H1 (cell line): ENCODE measurements around the gene HYCC1. TPM values are rescaled to one million over a fixed set of nuclear protein-coding genes. Genes with fewer than 3 reads are reported as not detected.

Experiments
- CTCF ChIA-PET: fragments of 300-600 bp; sonication (Branson Sonifier 250); formaldehyde crosslinking; loops from one replicate; lab custom pipeline; 2021; ENCODE audit not compliant: partially characterized antibody; lab: Charles Lee
- POLR2A ChIA-PET: fragments of 300-600 bp; sonication (Branson Sonifier 250); formaldehyde crosslinking; loops from one replicate; lab custom pipeline; 2021; ENCODE audit warnings: inconsistent platforms; ENCODE audit not compliant: partially characterized antibody; lab: Charles Lee
- DNase-seq, 2 experiments: peaks; one replicate each; pipeline versions ENCODE4 v3.0.0 to v3.0.0-alpha.2; 2010 to 2022; ENCODE audit warnings: low spot score in 2 of 2, low read depth in 1 of 2, mixed read lengths in 1 of 2
- FAIRE-seq: peaks from 2 replicates; lab custom pipeline; 2011; peaks lifted over from hg19 to GRCh38; lab: Jason Lieb, UNC
- H2AFZ ChIP-seq: 2 replicates; pipeline ENCODE4 v1.8.1; 2012; ENCODE audit warnings: low read length, inconsistent platforms
- H2AK5ac ChIP-seq: 2 replicates; pipeline ENCODE4 v1.6.1; 2013; ENCODE audit warnings: low read depth, low read length
- H2BK120ac ChIP-seq: replicated peaks from 2 replicates; pipeline ENCODE3; 2013; ENCODE audit warnings: low read depth, low read length, inconsistent platforms
- H2BK12ac ChIP-seq: 2 replicates; pipeline ENCODE4 v1.6.1; 2013; ENCODE audit warnings: low read depth, low read length
- H2BK15ac ChIP-seq: 2 replicates; pipeline ENCODE4 v1.6.1; 2013; ENCODE audit warnings: low read length
- H2BK20ac ChIP-seq: 2 replicates; pipeline ENCODE4 v1.6.1; 2013; ENCODE audit warnings: low read length
- H2BK5ac ChIP-seq: 2 replicates; pipeline ENCODE4 v1.6.1; 2013; ENCODE audit warnings: low read depth, low read length
- H3K14ac ChIP-seq: 2 replicates; pipeline ENCODE4 v1.6.1; 2013; ENCODE audit warnings: inconsistent platforms; ENCODE audit not compliant: insufficient read length
- H3K18ac ChIP-seq: 2 replicates; pipeline ENCODE4 v1.6.1; 2013; ENCODE audit warnings: low read length; ENCODE audit errors: extremely low read depth
- H3K23ac ChIP-seq: 2 replicates; pipeline ENCODE4 v1.6.1; 2013; ENCODE audit warnings: inconsistent platforms; ENCODE audit not compliant: insufficient read length
- H3K23me2 ChIP-seq: 2 replicates; pipeline ENCODE4 v1.6.1; 2013; ENCODE audit warnings: low read depth, low read length
- H3K27ac ChIP-seq: 2 replicates; pipeline ENCODE4 v1.6.1; 2011; ENCODE audit warnings: low read depth, low read length, inconsistent platforms
- H3K27me3 ChIP-seq, 4 experiments: replicated peaks in 1 of 4; 1 replicate in 1 of 4; 2 replicates in 3 of 4; pipeline versions ENCODE4 v1.6.1 to v1.8.1; 2011 to 2013; ENCODE audit warnings: low read length in 3 of 4, mild to moderate bottlenecking in 3 of 4, inconsistent platforms in 2 of 4, mixed read lengths in 2 of 4, moderate library complexity in 1 of 4; ENCODE audit not compliant: control insufficient read depth in 3 of 4, insufficient read depth in 3 of 4; ENCODE audit errors: extremely low read depth in 1 of 4
- H3K36me3 ChIP-seq, 4 experiments: 2 replicates each; pipeline versions ENCODE4 v1.6.1 to v1.8.1; 2011 to 2013; ENCODE audit warnings: mild to moderate bottlenecking in 4 of 4, low read length in 3 of 4, moderate library complexity in 2 of 4, control low read depth in 1 of 4, inconsistent platforms in 1 of 4; ENCODE audit not compliant: insufficient read depth in 4 of 4, control insufficient read depth in 2 of 4
- H3K4ac ChIP-seq: replicated peaks from 2 replicates; pipeline ENCODE3; 2013; ENCODE audit warnings: low read length, low read depth, mixed read lengths, inconsistent platforms; ENCODE audit not compliant: insufficient read length
- H3K4me1 ChIP-seq, 4 experiments: replicated peaks in 1 of 4; 1 replicate in 1 of 4; 2 replicates in 3 of 4; pipeline versions ENCODE4 v1.6.1 to v1.8.1; 2011 to 2013; ENCODE audit warnings: low read length in 3 of 4, inconsistent platforms in 2 of 4, mixed read lengths in 1 of 4; ENCODE audit not compliant: insufficient read depth in 4 of 4, control insufficient read depth in 3 of 4
- H3K4me2 ChIP-seq, 2 experiments: 2 replicates each; pipeline versions ENCODE4 v1.6.1 to v1.8.1; 2011 to 2013; ENCODE audit warnings: low read depth in 2 of 2, low read length in 2 of 2, control low read depth in 1 of 2, inconsistent platforms in 1 of 2, mild to moderate bottlenecking in 1 of 2; ENCODE audit not compliant: insufficient read depth in 1 of 2
- H3K4me3 ChIP-seq, 4 experiments: fragments of 200-600, 300-600 bp in 1 of 4; sonication (generic), shearing (Covaris generic), sonication (Bioruptor Twin) in 1 of 4; 2 replicates each; pipeline versions ENCODE4 v1.5.1 to v1.8.1; 2011 to 2016; ENCODE audit warnings: low read length in 4 of 4, low read depth in 3 of 4, control low read depth in 2 of 4, inconsistent platforms in 2 of 4, mild to moderate bottlenecking in 2 of 4, mixed read lengths in 1 of 4, moderate library complexity in 1 of 4; ENCODE audit not compliant: insufficient read depth in 2 of 4; ENCODE audit errors: extremely low read depth in 1 of 4
- H3K56ac ChIP-seq: replicated peaks from 2 replicates; pipeline ENCODE3; 2013; ENCODE audit warnings: low read depth, mild to moderate bottlenecking, mixed read lengths, low read length, inconsistent platforms; ENCODE audit not compliant: insufficient read length
- H3K79me1 ChIP-seq: 2 replicates; pipeline ENCODE4 v1.6.1; 2013; ENCODE audit warnings: low read depth, low read length, control low read depth
- H3K79me2 ChIP-seq, 2 experiments: 2 replicates each; pipeline versions ENCODE4 v1.6.1 to v1.8.1; 2012 to 2013; ENCODE audit warnings: low read length in 2 of 2, mild to moderate bottlenecking in 2 of 2, inconsistent platforms in 1 of 2; ENCODE audit not compliant: insufficient read depth in 2 of 2, control insufficient read depth in 1 of 2
- H3K9ac ChIP-seq, 4 experiments: replicated peaks in 1 of 4; 1 replicate in 1 of 4; 2 replicates in 3 of 4; pipeline versions ENCODE4 v1.6.1 to v1.8.1; 2011 to 2013; ENCODE audit warnings: low read depth in 3 of 4, low read length in 3 of 4, control low read depth in 2 of 4, mild to moderate bottlenecking in 2 of 4, moderate library complexity in 2 of 4, inconsistent platforms in 1 of 4; ENCODE audit errors: extremely low read depth in 1 of 4
- H3K9me3 ChIP-seq, 2 experiments: 2 replicates each; pipeline versions ENCODE4 v1.6.1 to v1.8.1; 2012 to 2013; ENCODE audit warnings: mild to moderate bottlenecking in 2 of 2, moderate library complexity in 2 of 2, control low read depth in 1 of 2, inconsistent platforms in 1 of 2, low read depth in 1 of 2, low read length in 1 of 2, mixed read lengths in 1 of 2; ENCODE audit not compliant: insufficient read depth in 2 of 2
- H4K20me1 ChIP-seq, 2 experiments: replicated peaks in 1 of 2; 2 replicates each; pipeline versions ENCODE3 to v1.8.1; 2011 to 2013; ENCODE audit warnings: inconsistent platforms in 2 of 2, low read length in 2 of 2, mild to moderate bottlenecking in 1 of 2; ENCODE audit not compliant: insufficient read depth in 2 of 2, control insufficient read depth in 1 of 2
- H4K5ac ChIP-seq: 2 replicates; pipeline ENCODE4 v1.6.1; 2013; ENCODE audit warnings: low read length, low read depth, mixed read lengths, inconsistent platforms; ENCODE audit not compliant: insufficient read length
- H4K8ac ChIP-seq: 2 replicates; pipeline ENCODE4 v1.8.0; 2013; ENCODE audit warnings: mild to moderate bottlenecking, moderate library complexity, low read length, inconsistent platforms; ENCODE audit not compliant: insufficient read depth; ENCODE audit errors: extremely low read depth
- H4K91ac ChIP-seq: replicated peaks from 2 replicates; pipeline ENCODE3; 2013; ENCODE audit warnings: low read length, mixed read lengths, inconsistent platforms; ENCODE audit not compliant: insufficient read length
- ATF2 ChIP-seq: IDR thresholded peaks from 2 replicates; pipeline ENCODE4 v1.6.1; 2012; ENCODE audit warnings: low read length, inconsistent platforms
- BACH1 ChIP-seq: IDR thresholded peaks from 2 replicates; pipeline ENCODE4 v1.6.1; 2012; ENCODE audit warnings: low read length, improper control_type of control experiment
- CBX8 ChIP-seq: fragments of 300-800, 300-1000 bp; sonication (generic); IDR thresholded peaks from 2 replicates; pipeline ENCODE4 v1.7.1; 2016; ENCODE audit warnings: low read depth, low read length, borderline replicate concordance
- CREB1 ChIP-seq: IDR thresholded peaks from 2 replicates; pipeline ENCODE4 v1.6.1; 2012; ENCODE audit warnings: inconsistent platforms
- CTBP2 ChIP-seq: IDR thresholded peaks from 2 replicates; pipeline ENCODE4 v1.7.0; 2011; ENCODE audit warnings: borderline replicate concordance, mild to moderate bottlenecking, moderate library complexity, mixed read lengths, low read length; ENCODE audit not compliant: insufficient read depth, insufficient read length
- EP300 ChIP-seq, 2 experiments: IDR thresholded peaks; 1 replicate in 1 of 2; 2 replicates in 1 of 2; pipeline ENCODE4 v1.6.1; 2011 to 2012; ENCODE audit warnings: low read depth in 2 of 2, low read length in 2 of 2, mild to moderate bottlenecking in 2 of 2, borderline replicate concordance in 1 of 2, inconsistent platforms in 1 of 2, moderate library complexity in 1 of 2
- EZH2 ChIP-seq: fragments of 200-600 bp; sonication (generic); IDR thresholded peaks from 2 replicates; pipeline ENCODE4 v1.7.1; 2012; ENCODE audit warnings: low read depth, mild to moderate bottlenecking, moderate library complexity, low read length, inconsistent platforms; ENCODE audit not compliant: severe bottlenecking
- HDAC2 ChIP-seq, 2 experiments: fragments of 300-600 bp in 1 of 2; sonication (generic) in 1 of 2; IDR thresholded peaks; 2 replicates each; pipeline ENCODE4 v1.6.1; 2011 to 2012; ENCODE audit warnings: low read depth in 2 of 2, low read length in 2 of 2, mild to moderate bottlenecking in 2 of 2, moderate library complexity in 2 of 2, borderline replicate concordance in 1 of 2, inconsistent platforms in 1 of 2
- JUN ChIP-seq: IDR thresholded peaks from 2 replicates; pipeline ENCODE4 v1.6.1; 2011; ENCODE audit warnings: low read depth, mild to moderate bottlenecking, improper control_type of control experiment, low read length
- RFX5 ChIP-seq: IDR thresholded peaks from 2 replicates; pipeline ENCODE4 v1.6.1; 2011; ENCODE audit warnings: low read depth, low read length, improper control_type of control experiment, borderline replicate concordance
- SIRT6 ChIP-seq: IDR thresholded peaks from one replicate; pipeline ENCODE4 v1.7.1; 2012; ENCODE audit warnings: low read length, inconsistent platforms
- TAF1 ChIP-seq: IDR thresholded peaks from 2 replicates; pipeline ENCODE4 v1.6.1; 2011; ENCODE audit warnings: mild to moderate bottlenecking, low read depth, low read length
- WGBS, 2 experiments: shearing (Covaris generic) in 1 of 2; methylation state at CpG; one replicate each; pipeline versions ENCODE4 v1.1.6 to v1.1.7; 2013 to 2015; ENCODE audit warnings: low lambda C conversion rate in 2 of 2, mixed read lengths in 2 of 2, inconsistent platforms in 1 of 2, low coverage in 1 of 2, missing lambda C conversion rate in 1 of 2; ENCODE audit not compliant: insufficient replicate concordance in 2 of 2, insufficient coverage in 1 of 2, insufficient read length in 1 of 2; ENCODE audit errors: extremely low coverage in 1 of 2, missing lambda C conversion rate in 1 of 2; 5-methylcytosine and 5-hydroxymethylcytosine counted together
- polyA plus RNA-seq, 7 experiments: library from polyadenylated mRNA; depleted of rRNA in 3 of 7; stranded (reverse) in 5 of 7; unstranded in 2 of 7; fragments of >200 nt in 5 of 7; fragments of 200-250 nt in 2 of 7; gene quantifications; 1 replicate in 5 of 7; 2 replicates in 1 of 7; 4 replicates in 1 of 7; pipeline versions ENCODE4 v1.2.1 to v1.2.3, GENCODE V29; 2011 to 2013; ENCODE audit warnings: missing spikeins in 2 of 7, mixed read lengths in 2 of 7
- total RNA-seq: library from RNA; stranded (reverse); fragmentation: NEBNext Ultra II Directional; extraction: Animal tissue kit (Norgen Biotek cat#: 25700); gene quantifications from 2 replicates; pipeline ENCODE4 v1.2.1, GENCODE V29; 2021

HYCC1 gene
- total and polyA plus RNA-seq, 2 of the 8 experiments (the other 6 are each of a cell fraction or from before 2014, with no cell fraction given) = 20.2 to 142 TPM

- Histone ChIP-seq H3K4ac (no peak overlapping the region), H2BK120ac (no peak overlapping the region), H3K56ac (no peak overlapping the region), H3K23me2 (no peaks in the 10 kb centered on the region), H2BK20ac (no peak overlapping the region), H2BK12ac (no peak overlapping the region), H2AK5ac (no peak overlapping the region), H3K79me2 (no peaks in the 10 kb centered on the region), H3K4me2 (no peak overlapping the region), H3K36me3 (no peaks in the 10 kb centered on the region), H3K79me1 (no peaks in the 10 kb centered on the region), H3K9me3 (no peaks in the 10 kb centered on the region), H3K14ac (no peak overlapping the region), H3K18ac (no peak overlapping the region), H3K27ac (no peak overlapping the region), H4K20me1 (no peaks in the 10 kb centered on the region), H3K23ac (no peak overlapping the region), H4K5ac (no peak overlapping the region), H3K27me3 (no peaks in the 10 kb centered on the region), H3K4me1 (no peaks in the 10 kb centered on the region), H2BK5ac (no peak overlapping the region), H2BK15ac (no peak overlapping the region), H3K4me3 (no peak overlapping the region), H4K91ac (no peak overlapping the region), H4K8ac (no peak overlapping the region), H2AFZ (no peak overlapping the region), H3K9ac (no peak overlapping the region)
- ChIA-PET CTCF (interaction anchor here (2.2 kb wide), 1 partner anchor 29 kb away, joined by 13 read pairs; no protein-coding TSS in a partner anchor), POLR2A (interaction anchor here (1.6 kb wide), 1 partner anchor 9 kb away, joined by 6 read pairs; no protein-coding TSS in a partner anchor)
- 90% methylated on average over 4 of the region's 4 CpGs; no CpG with 5 or more reads in 1 of the 2 experiments for WGBS, 2 experiments
- FAIRE-seq = no peak
- DNase-seq = no peak
- TF ChIP-seq SIRT6 = no peak
- no peak for TF ChIP-seq RFX5
- TF ChIP-seq CBX8 = no peak
- no peak for TF ChIP-seq BACH1
- no peak for TF ChIP-seq ATF2
- TF ChIP-seq EP300 (IDR thresholded peaks at IDR 0.05; ENCODE audit: borderline replicate concordance in 1 of 2, low read depth in 2 of 2, low read length in 2 of 2) = no peak
- TF ChIP-seq EZH2 = no peak
- no peak for TF ChIP-seq TAF1
- TF ChIP-seq JUN = no peak
- TF ChIP-seq HDAC2 (IDR thresholded peaks at IDR 0.05; ENCODE audit: borderline replicate concordance in 1 of 2, low read depth in 2 of 2, low read length in 2 of 2) = no peak
- no peak for TF ChIP-seq CTBP2
- no peak for TF ChIP-seq CREB1
Observed at GRCh38 chr7:23026164-23026563, 12.2 kb upstream of the HYCC1 start.
